Spleen (tissue), 11 donors: ENCODE measurements around the gene AKT1S1. TPM values are rescaled to one million over a fixed set of nuclear protein-coding genes. Genes with fewer than 3 reads are reported as not detected.
A peak's percentile ranks its signal among the peaks of the same experiment; 100 is the strongest.

Experiments
- DNase-seq: peaks from one replicate; pipeline ENCODE4 v3.0.0-alpha.2; 2020
- H3K27ac ChIP-seq, 8 donors: fragments of 200-600 bp; sonication (generic) in 7 of 8; 1 replicate in 4 of 8; 2 replicates in 4 of 8; pipeline versions ENCODE4 v1.5.0 to v1.8.0; 2016 to 2021; ENCODE audit warnings: inconsistent platforms in 4 of 8, mild to moderate bottlenecking in 4 of 8, moderate library complexity in 1 of 8
- H3K27me3 ChIP-seq, 7 donors: fragments of 200-600 bp; sonication (generic) in 6 of 7; replicated peaks in 1 of 7; 1 replicate in 4 of 7; 2 replicates in 3 of 7; pipeline versions ENCODE4 v1.5.0 to v1.8.0; 2016 to 2021; ENCODE audit warnings: inconsistent platforms in 3 of 7, mild to moderate bottlenecking in 1 of 7
- H3K36me3 ChIP-seq, 6 donors: fragments of 200-600 bp; sonication (generic) in 5 of 6; 1 replicate in 4 of 6; 2 replicates in 2 of 6; pipeline versions ENCODE4 v1.5.0 to v1.8.0; 2016 to 2021; ENCODE audit warnings: inconsistent platforms in 2 of 6
- H3K4me1 ChIP-seq, 6 donors: fragments of 200-600 bp; sonication (generic) in 5 of 6; 1 replicate in 3 of 6; 2 replicates in 3 of 6; pipeline versions ENCODE4 v1.5.0 to v1.8.0; 2016 to 2021; ENCODE audit warnings: inconsistent platforms in 3 of 6
- H3K4me3 ChIP-seq, 8 donors: fragments of 200-600 bp; sonication (generic) in 7 of 8; 1 replicate in 4 of 8; 2 replicates in 4 of 8; pipeline versions ENCODE4 v1.5.0 to v1.8.0; 2016 to 2021; ENCODE audit warnings: inconsistent platforms in 4 of 8, mild to moderate bottlenecking in 4 of 8, moderate library complexity in 2 of 8
- H3K9me3 ChIP-seq, 8 donors: fragments of 200-600 bp; sonication (generic) in 7 of 8; 1 replicate in 4 of 8; 2 replicates in 4 of 8; pipeline versions ENCODE4 v1.5.0 to v1.8.0; 2016 to 2021; ENCODE audit warnings: inconsistent platforms in 4 of 8
- CTCF ChIP-seq, 11 experiments: fragments of 200-600 bp in 7 of 11; fragments of 450-650 bp in 4 of 11; sonication (generic) in 4 of 11; IDR thresholded peaks in 8 of 11; conservative IDR thresholded peaks in 3 of 11; 1 replicate in 7 of 11; 2 replicates in 4 of 11; pipeline versions ENCODE4 v1.4.0 to v1.8.0; 2016 to 2021; ENCODE audit warnings: antibody characterized with exemption in 11 of 11, inconsistent platforms in 4 of 11, mild to moderate bottlenecking in 1 of 11
- POLR2A ChIP-seq, 3 donors: fragments of 450-650 bp; IDR thresholded peaks; one replicate each; pipeline ENCODE4 v1.5.1; 2017; ENCODE audit warnings: antibody characterized with exemption in 3 of 3, mild to moderate bottlenecking in 1 of 3
- POLR2AphosphoS5 ChIP-seq, 3 donors: sonication (generic); formaldehyde crosslinking; IDR thresholded peaks; one replicate each; pipeline ENCODE4 v1.5.1; 2017; ENCODE audit warnings: antibody characterized with exemption in 3 of 3
- WGBS, 5 donors: extraction: QIAGEN DNeasy Blood & Tissue Kit in 3 of 5; methylation state at CpG; one replicate each; pipeline versions ENCODE4 v1.1.5 to v1.1.7; 2013 to 2018; 5-methylcytosine and 5-hydroxymethylcytosine counted together
- intact Hi-C: fragments of 100-400 bp; cut with DNase I; formaldehyde crosslinking; loops from one replicate; pipeline ENCODE4 v1.15.0; 2023; ENCODE audit warnings: low total_unique reads
- polyA plus RNA-seq, 3 donors: library from polyadenylated mRNA; stranded (reverse); fragments of 200-250 nt; gene quantifications; one replicate each; pipeline ENCODE4 v1.2.1, GENCODE V29; 2013
- total RNA-seq, 7 donors: library from RNA; depleted of rRNA in 3 of 7; stranded (reverse); fragments of >200 nt in 3 of 7; fragmentation: NEBNext Ultra II Directional in 4 of 7; extraction: Animal tissue kit (Norgen Biotek cat#: 25700) in 4 of 7; gene quantifications; one replicate each; pipeline versions ENCODE4 v1.1.0 to v1.2.1, GENCODE V29; 2016 to 2021
- donor health status: healthy with polysubstance abuse.
- donor health status: DM: no; HTN: no; CAD: no; lungs with moderate emphysema.
- donor health status: DM: no; HTN: no; CAD: no.
- donor health status: Bipolar disorder and iron deficiency.
- donor health status: healthy.
- donor health status: DM: no; HTN: no; CAD: no.
- donor health status: DM: yes; HTN: yes; CAD: no.

Gene AKT1S1
- total and polyA plus RNA-seq, 10 donors = 8.7 to 27.8 (median 17.0) TPM

GRCh38 chr19:49920624-49921363 is 43.6 kb upstream of the AKT1S1 start:
- no peak overlapping the region for H3K4me3 ChIP-seq
- intact Hi-C loops = no loop called here
- TF ChIP-seq POLR2A (IDR thresholded peaks at IDR 0.05) (no peak), POLR2AphosphoS5 (IDR thresholded peaks at IDR 0.05) (peak in 1 of 3 donors; percentile 44)
- H3K4me1 ChIP-seq = peaks cover 0 to 82% (median 39%) of the 10 kb centered on the region in 6 donors
- no peak for DNase-seq
- H3K27me3 ChIP-seq = no peaks in the 10 kb centered on the region
- H3K9me3 ChIP-seq = no peaks in the 10 kb centered on the region
- peaks cover 0 to 100% (median 57%) of the 10 kb centered on the region in 6 donors for H3K36me3 ChIP-seq
- WGBS, 5 donors = 85 to 96% (median 93%) methylated on average over 21 to 24 of the region's 24 CpGs
- peak overlapping the region in 1 of 8 donors; percentile 17 for H3K27ac ChIP-seq

- DNase-seq = no peak
- intact Hi-C loops = no loop called here
- Histone ChIP-seq H3K27ac (peak overlapping the region in 1 of 8 donors; percentile 11), H3K27me3 (no peaks in the 10 kb centered on the region), H3K4me1 (peaks cover 2 to 68% (median 18%) of the 10 kb centered on the region in 6 donors), H3K4me3 (no peak overlapping the region), H3K9me3 (no peaks in the 10 kb centered on the region), H3K36me3 (peaks cover 0 to 100% (median 46%) of the 10 kb centered on the region in 6 donors)
- WGBS, 5 donors = 89 to 94% (median 93%) methylated on average over 8 of the region's 8 CpGs
- TF ChIP-seq CTCF (IDR thresholded peaks at IDR 0.05 in 8 of 11, conservative IDR thresholded peaks at IDR 0.05 in 3 of 11) (no peak), POLR2A (IDR thresholded peaks at IDR 0.05) (no peak), POLR2AphosphoS5 (IDR thresholded peaks at IDR 0.05) (no peak)
Measured at GRCh38 chr19:49918089-49918488, 40.9 kb upstream of the AKT1S1 start.

- no peak for DNase-seq
- peak overlapping the region in 4 of 8 donors; percentile 36 to 69 (median 50) for H3K27ac ChIP-seq
- 54 to 75% (median 66%) methylated on average over 21 of the region's 21 CpGs for WGBS, 5 donors
- H3K36me3 ChIP-seq = peaks cover 0 to 100% (median 38%) of the 10 kb centered on the region in 6 donors
- H3K4me1 ChIP-seq = peaks cover 8 to 68% (median 21%) of the 10 kb centered on the region in 6 donors
- intact Hi-C loops = no loop called here
- H3K9me3 ChIP-seq = no peaks in the 10 kb centered on the region
- peak overlapping the region in 1 of 8 donors; percentile 10 for H3K4me3 ChIP-seq
- TF ChIP-seq POLR2AphosphoS5 (IDR thresholded peaks at IDR 0.05) (peak in 1 of 3 donors; percentile 11), POLR2A (IDR thresholded peaks at IDR 0.05) (no peak), CTCF (IDR thresholded peaks at IDR 0.05 in 8 of 11, conservative IDR thresholded peaks at IDR 0.05 in 3 of 11) (peak in 6 of 11 experiments; percentile 9 to 26 (median 14))
- no peaks in the 10 kb centered on the region for H3K27me3 ChIP-seq
Measured at GRCh38 chr19:49916839-49917733, 39.9 kb upstream of the AKT1S1 start.

- Histone ChIP-seq H3K4me1 (peaks cover 20 to 73% (median 39%) of the 10 kb centered on the region in 6 donors), H3K4me3 (no peak overlapping the region), H3K36me3 (peaks cover 0 to 91% (median 32%) of the 10 kb centered on the region in 6 donors), H3K9me3 (no peaks in the 10 kb centered on the region), H3K27ac (no peak overlapping the region), H3K27me3 (no peaks in the 10 kb centered on the region)
- WGBS, 5 donors = 96 to 97% (median 97%) methylated on average over 6 of the region's 6 CpGs
- TF ChIP-seq POLR2AphosphoS5 (IDR thresholded peaks at IDR 0.05) (no peak), POLR2A (IDR thresholded peaks at IDR 0.05) (no peak), CTCF (IDR thresholded peaks at IDR 0.05 in 8 of 11, conservative IDR thresholded peaks at IDR 0.05 in 3 of 11) (no peak)
- DNase-seq = no peak
- intact Hi-C loops = no loop called here
Measured at GRCh38 chr19:49915271-49915670, 38.1 kb upstream of the AKT1S1 start.
